SK-N-MC (cell line): ENCODE results near the gene AGTPBP1.

ENCODE experiments used
- EZH2 ChIP-seq: fragments of 200-600 bp; sonication (generic); IDR thresholded peaks from one replicate; pipeline ENCODE4 v1.6.1; 2017; ENCODE audit warnings: antibody characterized with exemption
- POLR2AphosphoS5 ChIP-seq: IDR thresholded peaks from 2 replicates; pipeline ENCODE4 v1.6.1; 2012; ENCODE audit warnings: mild to moderate bottlenecking, low read depth, low read length, borderline replicate concordance

GRCh38 chr9:85534340-85534739 is 207.4 kb downstream of the AGTPBP1 start:
- TF ChIP-seq EZH2 (no peak), POLR2AphosphoS5 (no peak)
